HepG2 (cell line): Measurements from ENCODE around the gene CFAP97D1. TPM values are rescaled to one million over a fixed set of nuclear protein-coding genes. Genes with fewer than 3 reads are reported as not detected.
A peak's percentile ranks its signal among the peaks of the same experiment; 100 is the strongest.

Source experiments
- DRAP1 ChIP-seq: IDR thresholded peaks from 2 replicates; pipeline ENCODE4 v1.6.1; 2016; ENCODE audit warnings: missing genetic modification reagents, missing compliant biosample characterization
- HINFP ChIP-seq: sonication (generic); formaldehyde crosslinking; IDR thresholded peaks from 2 replicates; pipeline ENCODE4 v1.4.0; 2020; ENCODE audit warnings: low read depth, mild to moderate bottlenecking, missing genetic modification reagents
- IRX3 ChIP-seq: sonication (generic); formaldehyde crosslinking; IDR thresholded peaks from 2 replicates; pipeline ENCODE4 v1.8.1; 2023; ENCODE audit warnings: mild to moderate bottlenecking, low read depth, missing genetic modification reagents, borderline replicate concordance
- KDM5B ChIP-seq: sonication (generic); formaldehyde crosslinking; IDR thresholded peaks from 2 replicates; pipeline ENCODE4 v1.4.0; 2020; ENCODE audit warnings: missing genetic modification reagents, mild to moderate bottlenecking, borderline replicate concordance
- KIAA2018 ChIP-seq: sonication (generic); formaldehyde crosslinking; IDR thresholded peaks from 2 replicates; pipeline ENCODE4 v1.5.0; 2020; ENCODE audit warnings: mild to moderate bottlenecking, missing genetic modification reagents, borderline replicate concordance
- MYPOP ChIP-seq: sonication (generic); formaldehyde crosslinking; IDR thresholded peaks from 2 replicates; pipeline ENCODE4 v1.8.1; 2023; ENCODE audit warnings: mild to moderate bottlenecking, moderate library complexity, missing genetic modification reagents
- TRIM22 ChIP-seq: fragments of 450-650 bp; IDR thresholded peaks from 2 replicates; pipeline ENCODE4 v1.6.1; 2017
- ZBTB38 ChIP-seq: sonication (generic); formaldehyde crosslinking; IDR thresholded peaks from 2 replicates; pipeline ENCODE4 v1.5.1; 2020; ENCODE audit warnings: mild to moderate bottlenecking, missing genetic modification reagents
- ZEB1 ChIP-seq: IDR thresholded peaks from 2 replicates; pipeline ENCODE4 v1.6.1; 2012; ENCODE audit warnings: mild to moderate bottlenecking, low read depth, inconsistent platforms; ENCODE audit not compliant: insufficient replicate concordance
- ZNF260 ChIP-seq: sonication (generic); formaldehyde crosslinking; IDR thresholded peaks from 2 replicates; pipeline ENCODE4 v1.4.0; 2020; ENCODE audit warnings: missing genetic modification reagents, low read depth, mild to moderate bottlenecking, borderline replicate concordance
- ZNF263 ChIP-seq: sonication (generic); formaldehyde crosslinking; IDR thresholded peaks from 2 replicates; pipeline ENCODE4 v1.4.0; 2020; ENCODE audit warnings: missing genetic modification reagents
- ZNF350 ChIP-seq: sonication (generic); formaldehyde crosslinking; IDR thresholded peaks from 2 replicates; pipeline ENCODE4 v1.4.0; 2020; ENCODE audit warnings: mild to moderate bottlenecking, low read depth, missing genetic modification reagents, borderline replicate concordance
- ZSCAN21 ChIP-seq: sonication (generic); formaldehyde crosslinking; IDR thresholded peaks from 2 replicates; pipeline ENCODE4 v1.8.0; 2022; ENCODE audit warnings: mild to moderate bottlenecking, missing genetic modification reagents, moderate library complexity, borderline replicate concordance
- polyA plus RNA-seq, 8 experiments: library from polyadenylated mRNA; depleted of rRNA in 3 of 8; stranded (reverse) in 7 of 8; unstranded in 1 of 8; fragments of >200 nt; fragmentation: Illumina TruSeq in 4 of 8; extraction: Trizol in 4 of 8; gene quantifications; 2 replicates each; pipeline versions ENCODE4 v1.2.1 to v1.2.3, GENCODE V29; 2011 to 2016; ENCODE audit warnings: low read depth in 4 of 8, missing spikeins in 1 of 8, mixed read lengths in 1 of 8; ENCODE audit not compliant: insufficient read depth in 1 of 8
- total RNA-seq, 5 experiments: library from RNA; depleted of rRNA; stranded (reverse); fragments of >200 nt; fragmentation: Illumina TruSeq; extraction: Trizol; gene quantifications; 2 replicates each; pipeline ENCODE4 v1.2.3, GENCODE V29; 2016; ENCODE audit warnings: low read depth in 1 of 5

CFAP97D1 gene
- total and polyA plus RNA-seq, 2 of the 13 experiments (the other 11 are each of a cell fraction or from before 2014, with no cell fraction given): 0.02 TPM; not detected in 1

GRCh38 chr17:43778337-43779144, 1.7 kb upstream of the CFAP97D1 start, which contains the start of gene DUSP3 (continued):
- TF ChIP-seq KIAA2018 (CRISPR knock-in tag) (no peak), ZBTB38 (CRISPR knock-in tag) (peak; percentile 59; the same call in 1 of the 2 replicates), ZEB1 (no peak), MYPOP (0 out of 2 replicates have a peak, but pooled peaks have one; percentile 67), DRAP1 (peak; percentile 38; the same call in 1 of the 2 replicates), ZNF260 (CRISPR knock-in tag) (no peak), HINFP (CRISPR knock-in tag) (no peak; the same call in 1 of the 2 replicates), ZNF263 (CRISPR knock-in tag) (0 out of 2 replicates have a peak, but pooled peaks have one; percentile 2), IRX3 (CRISPR knock-in tag) (0 out of 2 replicates have a peak, but pooled peaks have one; percentile 21), ZNF350 (CRISPR knock-in tag) (peak; percentile 88; the same call in 1 of the 2 replicates), KDM5B (CRISPR knock-in tag) (peak; percentile 79), TRIM22 (no peak), ZSCAN21 (CRISPR knock-in tag) (peak; percentile 95)
